OCI-LY3 (cell line): Measurements from ENCODE around the gene RNF11.

Source experiments
- EZH2phosphoT487 ChIP-seq: fragments of 200-600 bp; shearing (Covaris generic); IDR thresholded peaks from 2 replicates; pipeline ENCODE4 v1.6.1; 2018; ENCODE audit warnings: antibody characterized with exemption, mixed run types, low read depth
- TF ChIP-seq, protein P1 (sequence below): fragments of 200-600, 300-600 bp; sonication (generic); IDR thresholded peaks from 2 replicates; pipeline ENCODE4 v1.5.1; 2014; ENCODE audit warnings: antibody characterized with exemption, low read length, low read depth

DNA sequence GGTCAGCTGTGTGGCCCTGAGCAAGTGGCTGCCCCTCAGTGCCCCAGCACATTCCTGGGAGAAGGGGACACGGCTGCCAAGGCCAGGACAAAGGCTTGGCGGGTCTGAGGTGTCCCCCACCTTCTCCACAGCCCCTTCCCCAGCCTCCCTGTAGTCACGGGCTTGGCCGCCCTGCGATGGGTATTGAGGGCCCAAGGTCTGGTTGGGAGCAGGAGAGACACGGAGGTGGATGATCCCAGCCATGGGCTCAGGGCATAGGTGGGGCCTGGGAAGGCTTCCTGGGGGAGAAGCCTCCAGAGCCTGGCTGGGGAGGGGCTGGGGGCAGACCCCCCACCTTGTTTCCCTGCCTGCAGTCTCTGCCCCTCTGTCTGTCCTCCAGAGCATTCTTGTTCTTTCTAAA is 67.2 kb downstream of the RNF11 start:
- TF ChIP-seq, protein P1, sequence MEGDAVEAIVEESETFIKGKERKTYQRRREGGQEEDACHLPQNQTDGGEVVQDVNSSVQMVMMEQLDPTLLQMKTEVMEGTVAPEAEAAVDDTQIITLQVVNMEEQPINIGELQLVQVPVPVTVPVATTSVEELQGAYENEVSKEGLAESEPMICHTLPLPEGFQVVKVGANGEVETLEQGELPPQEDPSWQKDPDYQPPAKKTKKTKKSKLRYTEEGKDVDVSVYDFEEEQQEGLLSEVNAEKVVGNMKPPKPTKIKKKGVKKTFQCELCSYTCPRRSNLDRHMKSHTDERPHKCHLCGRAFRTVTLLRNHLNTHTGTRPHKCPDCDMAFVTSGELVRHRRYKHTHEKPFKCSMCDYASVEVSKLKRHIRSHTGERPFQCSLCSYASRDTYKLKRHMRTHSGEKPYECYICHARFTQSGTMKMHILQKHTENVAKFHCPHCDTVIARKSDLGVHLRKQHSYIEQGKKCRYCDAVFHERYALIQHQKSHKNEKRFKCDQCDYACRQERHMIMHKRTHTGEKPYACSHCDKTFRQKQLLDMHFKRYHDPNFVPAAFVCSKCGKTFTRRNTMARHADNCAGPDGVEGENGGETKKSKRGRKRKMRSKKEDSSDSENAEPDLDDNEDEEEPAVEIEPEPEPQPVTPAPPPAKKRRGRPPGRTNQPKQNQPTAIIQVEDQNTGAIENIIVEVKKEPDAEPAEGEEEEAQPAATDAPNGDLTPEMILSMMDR = no peak
- TF ChIP-seq EZH2phosphoT487 = no peak
